GM19239 (cell line): ENCODE data around the gene TMBIM1.
A peak's percentile ranks its signal among the peaks of the same experiment; 100 is the strongest.

Experiments used
- DNase-seq: peaks from one replicate; pipeline ENCODE4 v3.0.0; 2011; ENCODE audit warnings: low spot score; ENCODE audit not compliant: insufficient read length
- FAIRE-seq: peaks from 2 replicates; lab custom pipeline; 2011; peaks lifted over from hg19 to GRCh38; lab: Jason Lieb, UNC

Gene TMBIM1

GRCh38 chr2:218260742-218261422, 31.4 kb downstream of the TMBIM1 start, which contains the start of gene GPBAR1:
Gene GPBAR1, plus strand, starts transcription at chr2:218261015. Its CDS starts 1,710 bp downstream, at chr2:218262725.
- FAIRE-seq (no peak), DNase-seq (no peak)

- no peak for FAIRE-seq
- no peak for DNase-seq
These were observed 32.1 kb downstream of the TMBIM1 start for GRCh38 chr2:218260166-218260565.

GRCh38 chr2:218259099-218259961, 33.0 kb downstream of the TMBIM1 start:
- no peak for FAIRE-seq
- no peak for DNase-seq

GRCh38 chr2:218257390-218257981, 34.8 kb downstream of the TMBIM1 start:
- FAIRE-seq (peak; percentile 95), DNase-seq (peak; percentile 76)

GRCh38 chr2:218256612-218257350, 35.5 kb downstream of the TMBIM1 start:
- FAIRE-seq (no peak), DNase-seq (no peak)

GRCh38 chr2:218255446-218255845, 36.9 kb downstream of the TMBIM1 start:
- peak; percentile 28 for FAIRE-seq
- DNase-seq = no peak

- FAIRE-seq (no peak), DNase-seq (no peak)
These were observed 39.1 kb downstream of the TMBIM1 start for GRCh38 chr2:218253232-218253625.

- FAIRE-seq = peak; percentile 4
- no peak for DNase-seq
These were observed 39.6 kb downstream of the TMBIM1 start for GRCh38 chr2:218252509-218253231.

- FAIRE-seq (no peak), DNase-seq (no peak)
These were observed 42.6 kb downstream of the TMBIM1 start for GRCh38 chr2:218249691-218250090.

GRCh38 chr2:218245214-218245613, 47.1 kb downstream of the TMBIM1 start:
- FAIRE-seq = no peak

GRCh38 chr2:218244665-218245064, 47.6 kb downstream of the TMBIM1 start:
- FAIRE-seq = no peak
- DNase-seq = no peak

More at GRCh38 chr2:218245214-218245613, 47.1 kb downstream of the TMBIM1 start:
- no peak for DNase-seq

GRCh38 chr2:218244204-218244603, 48.1 kb downstream of the TMBIM1 start:
- DNase-seq (no peak), FAIRE-seq (no peak)

GRCh38 chr2:218238887-218239286, 53.4 kb downstream of the TMBIM1 start:
- no peak for FAIRE-seq
- no peak for DNase-seq

GRCh38 chr2:218236829-218237228, 55.5 kb downstream of the TMBIM1 start:
- DNase-seq (no peak), FAIRE-seq (no peak)

GRCh38 chr2:218235017-218235416, 57.3 kb downstream of the TMBIM1 start:
- no peak for DNase-seq
- FAIRE-seq = no peak

GRCh38 chr2:218234521-218234920, 57.8 kb downstream of the TMBIM1 start:
- FAIRE-seq (no peak), DNase-seq (no peak)

- FAIRE-seq = no peak
- DNase-seq = no peak
These were observed 58.8 kb downstream of the TMBIM1 start for GRCh38 chr2:218233543-218233942.

- DNase-seq (peak; percentile 19), FAIRE-seq (peak; percentile 93)
These were observed 61.4 kb downstream of the TMBIM1 start for GRCh38 chr2:218230882-218231281.

- no peak for FAIRE-seq
- DNase-seq = no peak
These were observed 62.5 kb downstream of the TMBIM1 start for GRCh38 chr2:218229851-218230250.

- FAIRE-seq = peak; percentile 86
- peak; percentile 32 for DNase-seq
These were observed 63.1 kb downstream of the TMBIM1 start for GRCh38 chr2:218229239-218229638.
